ENCODE data around the gene TWF2.

TWF2 gene

GRCh38 chr3:52198643-52199608 is 40.0 kb downstream of the TWF2 start:
- DNase-seq, result no peak

DNA sequence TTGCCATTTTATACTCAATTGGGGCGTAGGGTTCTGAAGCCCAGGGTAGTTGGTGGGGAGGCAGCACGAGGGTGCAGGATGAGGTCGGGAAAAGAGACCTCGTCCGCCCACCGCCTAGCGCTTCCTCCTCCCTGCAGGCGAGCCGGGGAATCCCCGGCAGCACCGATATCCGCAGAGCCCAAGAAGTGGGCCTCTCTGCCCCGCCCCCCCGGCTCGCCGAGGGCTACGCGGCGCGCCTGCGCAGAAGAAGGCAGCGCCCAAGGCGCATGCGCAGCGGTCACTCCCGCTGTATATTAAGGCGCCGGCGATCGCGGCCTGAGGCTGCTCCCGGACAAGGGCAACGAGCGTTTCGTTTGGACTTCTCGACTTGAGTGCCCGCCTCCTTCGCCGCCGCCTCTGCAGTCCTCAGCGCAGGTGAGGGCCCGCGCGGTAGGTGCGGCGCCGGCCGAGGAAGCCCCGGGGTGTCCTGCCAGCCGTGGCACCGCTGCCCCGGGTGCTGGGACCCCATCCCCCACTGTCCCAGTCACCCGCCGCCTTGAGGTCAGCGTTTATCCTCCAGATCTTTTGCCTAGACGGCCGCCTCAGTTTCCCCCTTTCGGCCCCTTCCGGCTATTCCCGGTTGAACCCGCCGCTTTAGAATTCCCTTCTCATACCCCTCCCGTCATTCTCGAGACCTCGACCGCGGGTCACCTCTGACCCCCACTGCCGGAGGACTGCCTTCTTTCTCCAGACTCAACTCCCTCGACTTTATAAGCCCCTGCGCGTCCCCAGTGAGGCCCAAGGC is 40.9 kb downstream of the TWF2 start, which contains the start of gene ALAS1:
ALAS1 (plus strand) TSS at position 319 of the 784 bp plus-strand sequence. CDS start 1,082 bp downstream, outside the sequence.
- DNase-seq, result peak; percentile 95

DNA sequence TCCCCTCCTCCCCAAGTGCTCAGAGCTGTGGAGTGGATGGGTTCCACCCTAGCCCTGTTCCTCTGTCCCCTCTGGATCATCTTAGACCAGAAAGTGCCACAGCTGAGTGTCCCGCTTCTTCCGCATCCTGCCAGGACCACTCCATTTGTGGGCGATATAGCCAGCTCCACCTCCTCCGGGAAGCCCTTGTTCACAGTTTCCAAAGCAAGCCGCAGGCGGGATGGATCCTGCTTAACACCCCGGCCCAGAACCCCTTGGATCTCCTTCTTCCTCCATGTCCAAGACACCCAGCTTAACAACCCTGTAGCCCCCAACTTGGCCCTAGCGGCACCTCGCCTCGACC is 41.5 kb downstream of the TWF2 start:
- DNase-seq, result no peak

- no peak for DNase-seq
Observed at GRCh38 chr3:52196977-52197376, 42.0 kb downstream of the TWF2 start.

- no peak for DNase-seq
Observed at GRCh38 chr3:52195823-52196331, 43.1 kb downstream of the TWF2 start.

DNA sequence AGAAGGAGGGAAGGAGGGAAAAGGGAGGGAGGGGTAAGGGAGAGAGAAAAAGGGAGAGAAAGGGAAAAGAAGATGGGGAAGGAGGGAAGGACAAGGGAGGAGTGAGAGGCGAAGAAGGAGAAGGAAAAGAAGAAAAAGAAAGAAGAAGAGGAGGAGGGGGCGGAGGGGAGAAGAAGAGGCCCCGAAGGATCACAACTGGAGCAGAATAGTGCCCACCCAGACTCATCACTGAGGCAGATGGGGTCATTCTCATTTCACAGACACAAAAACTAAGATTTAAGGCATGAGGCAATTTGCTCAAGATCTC is 43.7 kb downstream of the TWF2 start:
- no peak for DNase-seq

- no peak for DNase-seq
Observed at GRCh38 chr3:52194485-52195290, 44.3 kb downstream of the TWF2 start.

- DNase-seq, result no peak
Observed at GRCh38 chr3:52193065-52193464, 45.9 kb downstream of the TWF2 start.

GRCh38 chr3:52191663-52192062 is 47.3 kb downstream of the TWF2 start:
- DNase-seq, result no peak

DNA sequence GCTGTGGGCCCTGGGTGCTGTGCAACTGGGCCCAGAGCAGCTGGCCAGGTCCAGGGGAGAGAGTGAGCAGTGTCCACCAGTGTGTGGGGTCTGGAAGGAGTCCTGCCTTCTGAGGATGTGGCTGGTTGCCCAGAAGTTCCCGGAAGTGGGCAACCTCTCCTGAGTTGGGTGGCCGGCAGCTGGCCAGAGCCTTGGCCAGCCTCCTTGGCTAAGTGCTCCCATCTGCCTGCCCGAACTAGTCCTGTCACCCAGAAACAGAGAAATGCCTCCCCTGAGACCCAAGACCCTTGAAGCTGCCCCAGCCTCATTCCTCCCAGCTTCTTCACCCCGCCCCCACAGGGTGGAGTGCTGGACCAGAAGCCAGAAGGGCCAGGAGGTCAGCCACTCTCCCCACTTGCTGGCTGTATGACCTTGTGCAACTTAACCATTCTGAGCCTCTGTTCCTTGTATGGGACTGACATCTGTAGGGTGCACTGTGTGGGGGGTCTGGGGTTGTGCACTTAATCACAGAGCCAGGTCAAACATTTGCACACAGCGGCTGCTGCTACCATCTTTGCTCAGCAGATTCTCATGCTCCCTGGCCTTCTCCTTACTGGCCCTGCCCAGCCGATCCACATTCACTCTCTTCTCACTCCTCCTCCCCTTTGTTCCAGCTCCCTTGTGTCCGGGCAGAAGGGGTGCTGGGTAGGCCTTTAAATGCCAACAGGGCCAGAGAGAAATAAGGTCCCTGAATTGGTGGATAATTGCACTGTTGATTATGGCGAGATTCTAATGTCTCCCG is 48.5 kb downstream of the TWF2 start:
- no peak for DNase-seq

DNA sequence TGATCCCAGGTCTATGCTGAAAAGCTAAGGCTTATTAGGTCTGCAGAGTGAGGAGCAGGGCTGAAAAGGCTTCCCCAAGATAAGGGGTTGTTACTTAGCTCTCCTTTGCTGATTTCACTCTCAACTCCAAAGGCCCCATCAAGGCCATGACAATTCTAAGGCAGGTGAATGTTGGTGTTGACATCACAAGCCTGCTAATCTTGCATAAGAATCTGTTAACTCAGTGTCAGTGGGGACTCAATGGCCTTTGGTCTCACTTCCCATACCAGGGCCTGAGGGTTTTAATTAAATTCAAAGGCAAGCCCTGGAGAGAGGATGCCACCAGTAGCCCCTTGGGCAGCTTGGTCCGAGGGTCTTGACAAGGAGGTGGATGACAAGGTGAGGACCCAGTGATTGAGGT is 50.4 kb downstream of the TWF2 start:
- DNase-seq, result no peak

DNA sequence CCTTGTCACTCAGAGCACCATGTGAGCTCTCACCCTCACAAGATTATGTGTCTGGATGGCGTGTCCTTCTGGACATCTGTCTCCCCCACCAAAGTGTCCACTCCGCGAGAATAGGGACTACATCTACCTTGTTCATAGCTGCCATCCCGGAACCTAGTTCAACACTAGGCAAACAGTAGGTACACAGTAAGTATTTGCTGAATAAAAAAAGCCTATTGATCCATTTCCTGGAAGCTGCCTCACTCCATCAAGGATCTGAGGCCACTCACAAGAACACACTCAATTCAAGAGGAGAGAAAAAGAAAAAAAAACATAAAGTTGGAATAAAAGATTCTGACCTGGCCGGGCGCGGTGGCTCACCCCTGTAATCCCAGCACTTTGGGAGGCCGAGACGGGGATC is 52.2 kb downstream of the TWF2 start:
- DNase-seq, result no peak

- no peak for DNase-seq
Observed at GRCh38 chr3:52185837-52186236, 53.1 kb downstream of the TWF2 start.

DNA sequence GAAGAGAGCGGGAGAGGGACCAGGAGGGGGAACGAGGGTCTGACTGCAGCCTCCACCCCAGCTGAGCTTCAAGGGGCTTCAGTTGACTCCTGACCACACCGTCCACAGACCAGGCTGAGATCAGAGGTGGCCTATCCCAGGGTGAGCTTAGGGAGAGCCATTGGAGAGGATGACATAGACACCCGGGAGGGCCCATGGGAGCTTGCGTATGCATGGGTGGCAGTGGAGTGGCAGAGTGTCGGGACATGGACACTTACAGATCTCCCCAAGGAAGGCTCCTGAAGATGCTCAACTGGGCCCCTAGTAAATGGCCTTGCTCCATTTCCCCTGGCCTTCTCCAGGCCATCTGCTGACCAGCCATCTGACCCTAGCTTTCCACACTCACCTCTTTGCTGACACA is 53.6 kb downstream of the TWF2 start:
- DNase-seq, result no peak

GRCh38 chr3:52184690-52185089 is 54.3 kb downstream of the TWF2 start:
- DNase-seq, result no peak

GRCh38 chr3:52183786-52184445 is 55.0 kb downstream of the TWF2 start:
- no peak for DNase-seq

DNA sequence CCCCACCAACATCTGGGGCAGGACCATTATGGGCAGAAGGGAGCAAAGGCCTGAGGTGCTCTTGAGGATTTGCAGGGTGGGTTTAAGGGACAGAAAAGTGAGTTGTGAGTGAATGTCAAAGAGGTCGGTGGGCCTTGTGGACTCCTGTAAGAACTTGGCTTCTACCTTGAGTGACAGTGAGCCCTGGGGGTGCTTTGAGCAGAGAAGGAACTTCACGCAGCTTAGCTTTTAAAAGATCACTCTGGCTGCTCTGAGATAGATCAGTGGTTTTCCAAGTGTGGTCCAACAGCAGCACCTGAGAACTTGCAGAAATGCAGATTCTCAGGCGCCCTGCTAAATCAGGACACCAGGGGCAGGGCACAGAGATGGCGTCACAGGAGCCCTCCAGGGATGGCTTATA is 56.3 kb downstream of the TWF2 start:
- DNase-seq, result no peak

GRCh38 chr3:52182196-52182595 is 56.8 kb downstream of the TWF2 start:
- no peak for DNase-seq

GRCh38 chr3:52181543-52181942 is 57.4 kb downstream of the TWF2 start:
- DNase-seq, result no peak

All from stimulated activated CD4-positive, alpha-beta T cell treated with anti-CD3 and anti-CD28 coated beads, Interleukin-4, amount 100 ng/mL, for 1 hour (primary cell).